Prostate gland (tissue), 2 donors: ENCODE measurements around the gene ZNF436. TPM values are rescaled to one million over a fixed set of nuclear protein-coding genes. Genes with fewer than 3 reads are reported as not detected.

Source experiments
- DNase-seq: peaks from one replicate; pipeline ENCODE4 v3.0.0-alpha.2; 2019; ENCODE audit warnings: low spot score
- H3K27ac ChIP-seq, 2 donors: fragments of 200-600 bp; sonication (generic); 2 replicates each; pipeline ENCODE4 v1.5.1; 2017 to 2019
- H3K27me3 ChIP-seq: fragments of 200-600 bp; sonication (generic); replicated peaks from 2 replicates; pipeline ENCODE4 v1.5.1; 2019; ENCODE audit not compliant: insufficient read depth
- H3K36me3 ChIP-seq, 2 donors: fragments of 200-600 bp; sonication (generic); 1 replicate in 1 of 2; 2 replicates in 1 of 2; pipeline versions ENCODE4 v1.5.1 to v1.8.1; 2017 to 2019
- H3K4me1 ChIP-seq: fragments of 200-600 bp; sonication (generic); replicated peaks from 2 replicates; pipeline ENCODE4 v1.5.1; 2019
- H3K4me3 ChIP-seq, 2 donors: fragments of 200-600 bp; sonication (generic); 2 replicates each; pipeline ENCODE4 v1.5.1; 2017 to 2019
- H3K9me3 ChIP-seq: fragments of 200-600 bp; sonication (generic); 2 replicates; pipeline ENCODE4 v1.5.1; 2017
- POLR2A ChIP-seq: fragments of 450-650 bp; IDR thresholded peaks from one replicate; pipeline ENCODE4 v1.6.1; 2016; ENCODE audit warnings: antibody characterized with exemption, mild to moderate bottlenecking
- POLR2AphosphoS5 ChIP-seq: sonication (generic); formaldehyde crosslinking; IDR thresholded peaks from one replicate; pipeline ENCODE4 v1.6.1; 2017; ENCODE audit warnings: antibody characterized with exemption
- WGBS: methylation state at CpG from one replicate; pipeline ENCODE4 v1.1.5; 2018; 5-methylcytosine and 5-hydroxymethylcytosine counted together
- intact Hi-C: fragments of 100-400 bp; cut with DNase I; formaldehyde crosslinking; loops from one replicate; pipeline ENCODE4 v1.14.2; 2022
- total RNA-seq, 2 donors: library from RNA; depleted of rRNA; stranded (reverse); fragments of >200 nt; gene quantifications; one replicate each; pipeline ENCODE4 v1.1.0, GENCODE V29; 2016
- TF ChIP-seq, protein P1 (sequence below), 4 experiments: fragments of 200-600 bp in 2 of 4; fragments of 450-650 bp in 2 of 4; sonication (generic) in 2 of 4; IDR thresholded peaks; 1 replicate in 3 of 4; 2 replicates in 1 of 4; pipeline ENCODE4 v1.5.1; 2016 to 2019; ENCODE audit warnings: antibody characterized with exemption in 4 of 4, mild to moderate bottlenecking in 2 of 4, moderate library complexity in 2 of 4

ZNF436 gene
- total RNA-seq, 2 donors from 2014 or later, result 25.3 to 29.5 TPM

DNA sequence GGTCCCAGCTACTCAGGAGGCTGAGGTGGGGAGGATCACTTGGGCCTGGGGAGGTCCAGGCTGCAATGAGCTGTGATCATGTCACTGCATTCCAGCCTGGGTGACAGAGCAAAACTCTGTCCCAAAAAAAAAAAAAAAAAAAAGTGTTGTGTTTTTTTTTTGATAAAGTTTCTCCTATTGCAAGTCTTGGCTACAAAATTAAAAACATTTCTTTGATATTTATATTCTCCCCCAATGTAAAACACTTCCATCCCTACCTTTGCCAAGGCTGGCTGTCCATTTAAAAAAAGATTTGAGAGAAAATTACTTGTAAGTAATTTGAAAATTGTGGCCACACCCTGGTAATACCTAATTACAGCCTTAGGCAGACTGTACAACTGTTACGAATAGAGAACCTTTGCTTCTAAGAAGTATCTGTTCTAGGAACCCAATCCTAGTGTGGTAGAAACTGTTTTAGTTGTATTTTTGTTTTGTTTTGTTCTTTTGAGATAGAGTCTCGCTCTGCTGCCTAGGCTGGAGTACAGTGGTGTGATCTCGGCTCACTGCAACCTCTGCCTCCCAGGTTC is 11.2 kb downstream of the ZNF436 start:
- WGBS, result 96% methylated on average over 3 of the region's 3 CpGs
- DNase-seq, result no peak
- H3K27ac ChIP-seq, result no peak overlapping the region

DNA sequence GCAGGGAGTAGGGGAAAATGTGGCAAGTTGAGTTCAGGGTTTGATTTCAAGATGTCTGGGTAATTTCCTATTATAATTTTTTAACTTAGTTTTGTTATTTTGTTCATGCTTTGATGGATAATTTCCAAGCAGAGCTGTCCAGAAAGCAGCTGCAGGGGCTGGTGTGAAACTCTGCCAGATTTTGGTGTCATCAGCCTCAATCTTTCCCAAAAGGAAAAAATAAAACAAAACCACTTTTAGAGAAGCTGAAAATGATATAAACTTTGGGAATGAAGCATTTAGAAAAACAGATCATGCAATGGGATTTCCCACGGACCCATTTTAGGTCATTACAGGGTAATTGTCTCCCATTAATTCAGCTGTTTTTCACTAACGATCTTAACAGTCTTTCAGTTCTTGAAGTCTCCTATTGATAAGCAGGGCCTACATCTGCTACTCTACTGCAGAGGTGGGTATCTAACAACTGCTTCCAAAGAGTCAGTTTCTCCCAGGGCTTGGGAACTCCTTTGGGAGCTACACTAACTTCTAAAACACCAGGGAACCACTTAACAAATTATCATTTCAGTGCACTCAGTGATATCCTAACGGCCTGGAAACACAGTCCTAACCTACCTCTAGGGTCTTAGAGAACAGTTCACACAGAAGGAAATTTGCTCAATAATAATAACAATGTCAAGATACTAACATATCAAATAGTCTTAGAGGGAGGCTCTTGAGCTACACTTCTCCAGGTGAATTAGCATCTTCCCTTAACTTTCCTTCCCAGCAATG is 12.3 kb downstream of the ZNF436 start:
- Histone ChIP-seq H3K36me3 (peaks cover 3 to 7% of the 10 kb centered on the region in 2 donors), H3K27ac (no peak overlapping the region), H3K9me3 (peaks cover 5% of the 10 kb centered on the region), H3K4me3 (no peak overlapping the region), H3K4me1 (no peaks in the 10 kb centered on the region), H3K27me3 (no peaks in the 10 kb centered on the region)
- TF ChIP-seq POLR2A (no peak), POLR2AphosphoS5 (no peak)
- TF ChIP-seq, protein P1, sequence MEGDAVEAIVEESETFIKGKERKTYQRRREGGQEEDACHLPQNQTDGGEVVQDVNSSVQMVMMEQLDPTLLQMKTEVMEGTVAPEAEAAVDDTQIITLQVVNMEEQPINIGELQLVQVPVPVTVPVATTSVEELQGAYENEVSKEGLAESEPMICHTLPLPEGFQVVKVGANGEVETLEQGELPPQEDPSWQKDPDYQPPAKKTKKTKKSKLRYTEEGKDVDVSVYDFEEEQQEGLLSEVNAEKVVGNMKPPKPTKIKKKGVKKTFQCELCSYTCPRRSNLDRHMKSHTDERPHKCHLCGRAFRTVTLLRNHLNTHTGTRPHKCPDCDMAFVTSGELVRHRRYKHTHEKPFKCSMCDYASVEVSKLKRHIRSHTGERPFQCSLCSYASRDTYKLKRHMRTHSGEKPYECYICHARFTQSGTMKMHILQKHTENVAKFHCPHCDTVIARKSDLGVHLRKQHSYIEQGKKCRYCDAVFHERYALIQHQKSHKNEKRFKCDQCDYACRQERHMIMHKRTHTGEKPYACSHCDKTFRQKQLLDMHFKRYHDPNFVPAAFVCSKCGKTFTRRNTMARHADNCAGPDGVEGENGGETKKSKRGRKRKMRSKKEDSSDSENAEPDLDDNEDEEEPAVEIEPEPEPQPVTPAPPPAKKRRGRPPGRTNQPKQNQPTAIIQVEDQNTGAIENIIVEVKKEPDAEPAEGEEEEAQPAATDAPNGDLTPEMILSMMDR (IDR thresholded peaks at IDR 0.05), result no peak
- intact Hi-C loops, result no loop called here
- 47% methylated on average over 3 of the region's 3 CpGs for WGBS
- no peak for DNase-seq

More for the DNA sequence above, 11.2 kb downstream of the ZNF436 start:
- intact Hi-C loops, result no loop called here
- TF ChIP-seq POLR2AphosphoS5, result no peak
- H3K36me3 ChIP-seq, result peaks cover 11 to 16% of the 10 kb centered on the region in 2 donors
- peaks cover 8% of the 10 kb centered on the region for H3K9me3 ChIP-seq
- no peaks in the 10 kb centered on the region for H3K4me1 ChIP-seq
- H3K27me3 ChIP-seq, result no peaks in the 10 kb centered on the region
- no peak overlapping the region for H3K4me3 ChIP-seq

DNA sequence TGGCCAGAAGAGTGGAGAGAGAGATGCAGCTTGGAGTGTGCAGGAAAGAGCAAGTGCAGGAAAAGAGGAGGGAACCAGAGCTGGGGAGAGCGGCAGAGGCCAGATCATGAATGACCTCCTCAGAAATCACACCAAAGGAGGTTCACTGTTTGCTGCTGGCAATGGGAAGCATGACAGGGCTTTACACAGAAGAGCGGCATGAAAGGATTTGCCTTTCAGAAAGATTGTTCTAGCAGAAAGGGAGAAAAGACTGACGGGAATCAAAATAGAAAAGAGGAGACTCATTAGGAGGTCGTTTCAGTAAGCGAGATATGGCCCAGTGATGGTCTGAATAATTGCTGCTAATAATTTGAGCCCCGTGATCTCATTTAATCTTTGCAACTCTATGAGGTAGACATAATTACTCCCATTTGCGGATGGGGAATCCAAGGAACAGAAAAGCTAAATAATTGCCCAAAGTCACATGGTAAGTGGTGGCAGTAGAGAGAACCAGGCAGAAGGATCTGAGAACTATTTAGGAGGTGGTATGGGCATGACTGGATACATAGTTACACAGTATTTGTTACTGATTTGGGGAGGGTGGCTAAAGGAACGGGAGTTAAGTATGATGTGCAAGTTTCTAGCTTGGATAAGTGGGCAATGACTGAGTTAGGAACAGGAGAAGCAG is 13.0 kb downstream of the ZNF436 start:
- Histone ChIP-seq H3K9me3 (no peaks in the 10 kb centered on the region), H3K27ac (no peak overlapping the region), H3K36me3 (no peaks in the 10 kb centered on the region), H3K4me3 (no peak overlapping the region), H3K4me1 (no peaks in the 10 kb centered on the region), H3K27me3 (no peaks in the 10 kb centered on the region)
- 84% methylated on average over 8 of the region's 8 CpGs for WGBS
- no peak for DNase-seq
- no peak for TF ChIP-seq POLR2A
- no peak for TF ChIP-seq POLR2AphosphoS5
- TF ChIP-seq, protein P1 (IDR thresholded peaks at IDR 0.05), result no peak
- intact Hi-C loops, result no loop called here

DNA sequence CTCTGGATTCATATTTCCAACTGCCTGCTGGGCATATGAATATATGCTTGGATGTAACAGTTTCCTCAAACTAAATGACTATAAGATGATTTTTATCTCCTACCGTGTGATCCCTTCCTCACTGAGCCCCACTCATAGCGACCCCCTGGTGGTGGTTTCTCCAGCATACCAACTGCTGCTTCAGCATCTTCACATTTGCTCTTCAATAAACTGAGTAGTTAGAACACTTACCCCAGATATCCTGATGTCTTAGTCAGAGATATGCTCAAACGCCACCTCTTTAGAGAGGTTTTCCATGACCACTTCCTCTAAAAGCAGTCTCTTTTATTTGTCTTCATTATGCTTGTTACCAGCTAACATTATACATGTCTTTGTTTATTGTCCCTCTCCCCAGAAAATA is 15.4 kb downstream of the ZNF436 start:
- H3K27me3 ChIP-seq, result no peaks in the 10 kb centered on the region
- no peak overlapping the region for H3K4me3 ChIP-seq
- no peaks in the 10 kb centered on the region for H3K36me3 ChIP-seq
- no peak for DNase-seq
- 47% methylated on average over 3 of the region's 3 CpGs for WGBS
- no peaks in the 10 kb centered on the region for H3K4me1 ChIP-seq
- intact Hi-C loops, result no loop called here
- TF ChIP-seq POLR2AphosphoS5 (no peak), POLR2A (no peak)
- TF ChIP-seq, protein P1 (IDR thresholded peaks at IDR 0.05), result no peak
- no peak overlapping the region for H3K27ac ChIP-seq
- H3K9me3 ChIP-seq, result no peaks in the 10 kb centered on the region

DNA sequence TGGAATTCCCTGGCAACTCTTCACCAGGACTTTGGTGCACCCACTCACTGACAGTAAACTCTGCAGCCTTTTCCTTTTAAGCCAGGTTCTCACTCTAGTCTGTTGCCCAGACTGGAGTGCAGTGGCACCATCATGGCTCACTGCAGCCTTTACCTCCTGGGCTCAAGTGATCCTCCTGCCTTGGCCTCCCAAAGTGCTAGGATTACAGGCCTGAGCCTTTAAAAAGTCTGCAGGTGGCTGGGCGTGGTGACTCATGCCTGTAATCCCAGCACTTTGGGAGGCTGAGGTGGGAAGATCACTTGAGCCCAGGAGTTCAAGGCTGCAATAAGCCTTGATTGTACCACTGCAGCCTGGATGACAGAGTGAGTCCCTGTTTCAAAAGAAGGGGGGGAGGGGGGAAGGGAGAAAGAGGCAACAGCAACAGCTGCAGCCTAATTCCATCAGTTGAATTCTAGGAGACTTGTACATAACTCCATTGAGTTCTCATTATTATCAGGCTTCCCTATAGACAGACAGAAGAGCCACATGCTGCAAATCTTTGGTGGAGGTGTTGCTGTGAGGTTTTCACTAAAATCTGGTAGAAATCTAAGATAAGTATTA is 17.4 kb downstream of the ZNF436 start:
- no peaks in the 10 kb centered on the region for H3K27me3 ChIP-seq
- no peak for TF ChIP-seq POLR2AphosphoS5
- no peak for TF ChIP-seq POLR2A
- TF ChIP-seq, protein P1 (IDR thresholded peaks at IDR 0.05), result no peak
- no peak overlapping the region for H3K4me3 ChIP-seq
- H3K36me3 ChIP-seq, result no peaks in the 10 kb centered on the region
- H3K9me3 ChIP-seq, result no peaks in the 10 kb centered on the region
- WGBS, result 100% methylated on average over 1 of the region's 1 CpG
- DNase-seq, result no peak
- intact Hi-C loops, result no loop called here
- no peak overlapping the region for H3K27ac ChIP-seq
- no peaks in the 10 kb centered on the region for H3K4me1 ChIP-seq
